Stimulated activated CD4-positive, alpha-beta T cell treated with anti-CD3 and anti-CD28 coated beads, Interleukin-2, amount 100 ng/mL, for 4 hours (primary cell): ENCODE results near the gene SSR2.

ENCODE experiments used
- DNase-seq: peaks from one replicate; pipeline ENCODE4 v3.0.0-alpha.2; 2020; ENCODE audit warnings: low read depth

Gene SSR2

GRCh38 chr1:155973723-155974122, 47.0 kb downstream of the SSR2 start:
- DNase-seq = no peak

GRCh38 chr1:155971910-155972809, 48.6 kb downstream of the SSR2 start:
- DNase-seq = no peak

DNA sequence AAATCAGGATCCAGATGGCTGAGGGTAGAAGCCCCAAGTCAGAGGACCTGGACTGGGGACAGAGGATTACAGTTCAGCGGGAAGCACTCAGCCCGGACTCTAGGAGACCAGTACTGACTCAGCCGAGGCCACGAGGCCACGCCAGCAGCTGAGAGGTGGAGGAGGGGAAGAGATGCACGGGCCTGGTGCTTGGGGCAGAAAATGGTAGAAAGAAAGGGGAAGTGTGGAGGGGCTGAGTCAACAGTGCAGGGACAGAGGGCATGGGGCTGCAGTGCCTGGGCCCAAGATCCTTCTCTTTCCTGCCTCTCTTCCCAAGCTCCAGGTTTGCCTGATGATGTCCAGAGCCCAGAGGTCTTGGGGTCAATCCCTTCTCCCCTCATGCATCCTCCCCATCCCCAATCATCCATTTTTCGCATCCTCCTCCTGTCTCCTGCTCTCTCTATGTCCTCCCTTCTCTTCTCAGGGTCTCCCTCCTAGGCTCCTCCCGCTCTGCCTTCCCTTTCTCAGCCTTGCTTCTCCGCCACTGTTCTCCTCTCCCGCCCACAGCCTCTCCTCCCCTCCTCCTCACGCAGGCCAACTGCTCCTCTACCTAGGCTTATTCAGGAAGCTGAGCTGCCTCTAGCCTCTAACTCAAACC, 50.1 kb downstream of the SSR2 start:
- no peak for DNase-seq

DNA sequence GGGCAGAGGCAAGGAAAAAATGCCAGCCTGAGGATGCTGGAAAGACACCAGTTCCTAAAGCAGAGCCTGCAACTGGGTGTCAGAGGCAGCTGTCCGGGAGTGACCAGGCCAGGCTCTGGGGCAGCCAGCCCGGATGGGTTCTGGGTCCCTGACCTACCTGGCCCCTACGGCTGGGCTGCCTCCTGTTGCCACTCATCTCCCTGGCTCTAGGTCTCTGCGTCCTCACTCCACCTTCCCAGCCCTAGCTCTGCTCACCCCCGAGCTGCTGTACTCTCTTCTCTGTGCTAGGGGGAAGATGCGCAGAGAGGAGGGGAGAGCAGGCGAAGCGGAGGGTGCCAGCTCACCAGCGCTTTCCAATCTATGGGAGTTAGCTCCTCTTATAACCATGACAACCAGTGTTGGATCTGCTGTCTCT, 51.4 kb downstream of the SSR2 start:
- no peak for DNase-seq

DNA sequence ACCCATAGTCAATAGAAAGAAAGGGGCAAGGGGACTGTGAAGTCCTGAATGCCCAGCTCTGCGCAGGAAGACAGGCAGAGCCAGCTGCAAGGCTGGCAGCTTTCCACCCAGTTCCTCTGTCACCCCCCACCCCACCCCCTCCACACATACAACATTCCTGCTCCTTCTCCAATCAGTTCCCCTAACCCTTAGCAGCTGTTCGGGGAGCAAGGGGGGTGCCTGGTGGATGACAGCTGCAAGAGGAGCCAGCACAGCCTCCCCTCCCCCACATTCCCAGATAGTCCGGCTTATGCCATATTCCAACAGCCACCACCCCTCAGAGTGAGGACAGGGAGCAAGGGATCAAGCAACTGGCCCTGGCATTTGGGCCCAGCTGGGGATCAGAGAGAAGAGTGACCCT, 52.1 kb downstream of the SSR2 start:
- DNase-seq = no peak

DNA sequence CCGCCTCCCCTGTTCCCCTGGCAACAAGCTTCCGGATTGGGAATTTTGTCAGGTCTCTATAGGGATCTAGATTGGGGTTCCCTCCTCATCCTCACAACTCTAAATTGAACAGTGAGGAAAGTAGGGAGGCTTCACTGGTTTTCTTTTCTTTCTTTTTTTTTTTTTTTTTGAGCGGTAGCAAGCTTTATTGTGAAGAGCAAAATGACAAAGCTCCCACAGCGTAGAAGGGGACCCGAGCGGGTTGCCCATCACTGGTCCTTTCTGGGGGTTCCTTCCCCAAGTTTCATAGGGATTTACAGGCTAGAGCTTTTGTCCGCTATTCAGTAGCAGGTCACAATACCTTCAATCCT, 52.7 kb downstream of the SSR2 start:
- no peak for DNase-seq

GRCh38 chr1:155967341-155968050, 53.3 kb downstream of the SSR2 start:
- no peak for DNase-seq

DNA sequence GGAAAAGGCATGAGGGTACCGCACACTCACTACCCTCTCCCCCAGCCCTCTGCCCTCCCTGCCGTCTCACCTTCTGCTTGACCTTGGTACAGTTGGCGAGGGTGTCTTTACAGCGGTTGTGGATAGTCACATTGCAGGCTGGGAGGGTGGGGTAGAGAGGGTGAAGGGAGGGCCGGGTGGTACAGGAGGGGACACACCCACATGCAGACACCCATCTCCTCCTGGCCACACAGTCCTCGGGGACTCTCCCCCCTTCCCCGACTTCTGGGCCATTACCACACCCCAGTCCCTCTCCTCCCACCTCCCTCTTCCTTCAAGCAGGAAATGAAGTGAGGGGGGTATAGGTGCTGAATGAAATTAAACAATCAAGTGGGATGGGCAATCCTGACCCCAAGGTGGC, 54.0 kb downstream of the SSR2 start:
- DNase-seq = no peak

DNA sequence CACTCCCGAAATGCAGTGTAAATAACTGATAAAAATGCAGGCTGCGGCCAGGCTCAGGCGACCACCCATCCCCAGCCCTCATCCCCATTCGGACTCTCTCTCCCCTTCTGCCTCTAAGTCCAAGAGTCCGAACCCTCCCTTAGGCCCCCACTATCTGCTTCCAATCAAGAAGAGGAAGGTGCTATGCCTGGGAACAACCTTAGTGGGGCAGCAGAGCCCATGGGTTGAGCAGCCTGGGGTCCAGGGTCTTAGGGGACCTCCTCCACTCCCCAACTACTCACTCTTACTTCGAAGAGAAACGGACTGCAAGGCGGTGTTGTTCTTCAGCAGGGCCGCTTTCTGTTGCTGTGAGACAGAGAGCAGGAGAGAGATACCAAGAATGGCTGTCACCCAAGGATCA, 54.6 kb downstream of the SSR2 start:
- no peak for DNase-seq

DNA sequence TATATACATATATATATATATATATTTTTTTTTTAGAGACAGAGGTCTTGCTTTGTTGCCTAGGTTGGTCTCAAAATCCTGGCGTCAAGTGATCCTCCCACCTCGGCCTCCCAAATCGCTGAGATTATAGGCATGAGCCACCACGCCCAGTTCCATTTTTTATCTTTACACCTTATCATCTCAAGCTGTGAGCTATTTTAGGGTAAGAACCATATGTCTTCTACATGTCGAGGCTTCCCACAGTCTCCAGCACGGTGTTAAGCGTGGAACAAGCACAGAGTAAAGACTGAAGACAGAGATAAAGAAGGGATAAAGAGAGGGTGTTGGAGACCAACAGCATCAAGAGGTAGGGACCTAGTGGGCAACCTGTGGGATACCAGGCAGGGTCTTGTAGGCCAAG, 56.6 kb downstream of the SSR2 start:
- DNase-seq = no peak

GRCh38 chr1:155962599-155963211, 58.0 kb downstream of the SSR2 start:
- DNase-seq = no peak

GRCh38 chr1:155961937-155962336, 58.8 kb downstream of the SSR2 start:
- DNase-seq = no peak

DNA sequence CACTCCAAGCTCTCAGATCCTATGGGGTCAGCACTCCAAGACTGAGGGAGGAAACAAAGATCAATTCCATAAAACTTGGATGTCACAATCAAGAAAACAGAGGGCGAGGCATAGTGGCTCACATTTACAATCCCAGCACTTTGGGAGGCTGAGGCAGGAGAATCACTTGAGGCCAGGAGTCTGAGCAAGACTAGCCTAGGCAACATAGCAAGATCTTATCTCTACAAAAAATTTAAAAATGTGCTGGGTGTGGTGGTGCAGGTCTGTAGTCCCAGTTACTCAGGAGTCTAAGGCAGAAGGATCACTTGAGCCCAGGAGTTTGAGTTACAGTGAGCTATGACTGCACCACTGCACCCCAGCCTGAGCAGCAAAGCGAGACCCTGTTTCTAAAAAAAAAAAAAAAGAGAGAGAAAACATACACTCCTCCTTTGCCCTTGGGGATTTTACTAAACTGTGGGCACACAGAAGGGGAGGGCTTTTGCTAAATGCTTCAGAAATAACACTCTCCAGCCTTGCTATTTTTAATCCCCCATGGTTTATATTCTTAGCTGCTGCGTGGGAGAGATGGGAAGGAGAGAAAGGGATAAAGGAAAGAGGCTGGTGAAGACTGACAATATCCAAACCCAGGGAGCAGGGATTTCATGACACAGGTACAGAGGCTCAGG, 60.5 kb downstream of the SSR2 start:
- no peak for DNase-seq
